Uterus (tissue), 4 donors: ENCODE data around the gene AZU1. TPM values are rescaled to one million over a fixed set of nuclear protein-coding genes. Genes with fewer than 3 reads are reported as not detected.

Experiments
- DNase-seq, 2 donors: peaks; one replicate each; pipeline ENCODE4 v3.0.0-alpha.2; 2019 to 2020
- H3K27ac ChIP-seq, 2 donors: fragments of 200-600 bp; sonication (generic); 1 replicate in 1 of 2; 2 replicates in 1 of 2; pipeline ENCODE4 v1.5.1; 2016 to 2018
- H3K27me3 ChIP-seq, 2 donors: fragments of 200-600 bp; sonication (generic); one replicate each; pipeline ENCODE4 v1.5.1; 2018 to 2019; ENCODE audit warnings: control low read depth in 1 of 2
- H3K36me3 ChIP-seq, 2 donors: fragments of 200-600 bp; sonication (generic); one replicate each; pipeline ENCODE4 v1.5.1; 2019; ENCODE audit warnings: control low read depth in 1 of 2
- H3K4me1 ChIP-seq, 2 donors: fragments of 200-600 bp; sonication (generic); one replicate each; pipeline ENCODE4 v1.5.1; 2018 to 2019; ENCODE audit warnings: control low read depth in 1 of 2
- H3K4me3 ChIP-seq, 2 donors: fragments of 200-600 bp; sonication (generic); 1 replicate in 1 of 2; 2 replicates in 1 of 2; pipeline ENCODE4 v1.5.1; 2018 to 2019; ENCODE audit warnings: mild to moderate bottlenecking in 1 of 2
- H3K9me3 ChIP-seq, 2 donors: fragments of 200-600 bp; sonication (generic); one replicate each; pipeline ENCODE4 v1.5.1; 2019; ENCODE audit warnings: control low read depth in 1 of 2
- POLR2A ChIP-seq, 2 donors: fragments of 450-650 bp; IDR thresholded peaks; one replicate each; pipeline ENCODE4 v1.6.1; 2016; ENCODE audit warnings: antibody characterized with exemption in 2 of 2, mild to moderate bottlenecking in 1 of 2, moderate library complexity in 1 of 2
- intact Hi-C: fragments of 100-400 bp; cut with DNase I; formaldehyde crosslinking; loops from one replicate; pipeline ENCODE4 v1.15.1; 2023; ENCODE audit warnings: low total_unique reads
- total RNA-seq, 4 donors: library from RNA; depleted of rRNA in 3 of 4; stranded (reverse); fragments of >200 nt in 3 of 4; gene quantifications; one replicate each; pipeline versions ENCODE4 v1.1.0 to v1.2.4, GENCODE V29; 2014 to 2023
- TF ChIP-seq, protein P1 (sequence below), 4 experiments: fragments of 200-600 bp in 2 of 4; fragments of 450-650 bp in 2 of 4; sonication (generic) in 2 of 4; IDR thresholded peaks; one replicate each; pipeline ENCODE4 v1.5.1; 2016 to 2019; ENCODE audit warnings: antibody characterized with exemption in 4 of 4, mild to moderate bottlenecking in 2 of 4, moderate library complexity in 1 of 4
- donor health status: DM: yes; HTN: yes; CAD: no.

Gene AZU1
- total RNA-seq, 4 donors from 2014 or later, result 0.85 to 2.6 TPM; not detected in 2

DNA sequence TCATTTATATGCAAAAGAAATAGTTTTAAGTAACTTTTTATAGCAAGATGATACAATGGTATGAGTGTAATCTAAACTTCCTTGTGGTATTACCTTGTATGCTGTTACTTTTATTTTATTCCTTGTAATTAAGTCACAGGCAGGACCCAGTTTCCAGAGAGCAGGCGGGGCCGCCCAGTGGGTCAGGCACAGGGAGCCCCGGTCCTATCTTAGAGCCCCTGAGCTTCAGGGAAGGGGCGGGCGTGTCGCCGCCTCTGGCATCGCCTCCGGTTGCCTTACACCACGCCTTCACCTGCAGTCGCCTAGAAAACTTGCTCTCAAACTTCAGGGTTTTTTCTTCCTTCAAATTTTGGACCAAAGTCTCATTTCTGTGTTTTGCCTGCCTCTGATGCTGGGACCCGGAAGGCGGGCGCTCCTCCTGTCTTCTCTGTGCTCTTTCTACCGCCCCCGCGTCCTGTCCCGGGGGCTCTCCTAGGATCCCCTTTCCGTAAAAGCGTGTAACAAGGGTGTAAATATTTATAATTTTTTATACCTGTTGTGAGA lies 16.1 kb upstream of the AZU1 start:
- Histone ChIP-seq H3K27me3 (no peaks in the 10 kb centered on the region), H3K27ac (no peak overlapping the region), H3K4me1 (no peaks in the 10 kb centered on the region), H3K36me3 (no peaks in the 10 kb centered on the region), H3K4me3 (no peak overlapping the region), H3K9me3 (no peaks in the 10 kb centered on the region)
- intact Hi-C loops, result no loop called here
- TF ChIP-seq, protein P1, sequence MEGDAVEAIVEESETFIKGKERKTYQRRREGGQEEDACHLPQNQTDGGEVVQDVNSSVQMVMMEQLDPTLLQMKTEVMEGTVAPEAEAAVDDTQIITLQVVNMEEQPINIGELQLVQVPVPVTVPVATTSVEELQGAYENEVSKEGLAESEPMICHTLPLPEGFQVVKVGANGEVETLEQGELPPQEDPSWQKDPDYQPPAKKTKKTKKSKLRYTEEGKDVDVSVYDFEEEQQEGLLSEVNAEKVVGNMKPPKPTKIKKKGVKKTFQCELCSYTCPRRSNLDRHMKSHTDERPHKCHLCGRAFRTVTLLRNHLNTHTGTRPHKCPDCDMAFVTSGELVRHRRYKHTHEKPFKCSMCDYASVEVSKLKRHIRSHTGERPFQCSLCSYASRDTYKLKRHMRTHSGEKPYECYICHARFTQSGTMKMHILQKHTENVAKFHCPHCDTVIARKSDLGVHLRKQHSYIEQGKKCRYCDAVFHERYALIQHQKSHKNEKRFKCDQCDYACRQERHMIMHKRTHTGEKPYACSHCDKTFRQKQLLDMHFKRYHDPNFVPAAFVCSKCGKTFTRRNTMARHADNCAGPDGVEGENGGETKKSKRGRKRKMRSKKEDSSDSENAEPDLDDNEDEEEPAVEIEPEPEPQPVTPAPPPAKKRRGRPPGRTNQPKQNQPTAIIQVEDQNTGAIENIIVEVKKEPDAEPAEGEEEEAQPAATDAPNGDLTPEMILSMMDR (IDR thresholded peaks at IDR 0.05), result no peak
- no peak for TF ChIP-seq POLR2A (IDR thresholded peaks at IDR 0.05)
- DNase-seq, result no peak

DNA sequence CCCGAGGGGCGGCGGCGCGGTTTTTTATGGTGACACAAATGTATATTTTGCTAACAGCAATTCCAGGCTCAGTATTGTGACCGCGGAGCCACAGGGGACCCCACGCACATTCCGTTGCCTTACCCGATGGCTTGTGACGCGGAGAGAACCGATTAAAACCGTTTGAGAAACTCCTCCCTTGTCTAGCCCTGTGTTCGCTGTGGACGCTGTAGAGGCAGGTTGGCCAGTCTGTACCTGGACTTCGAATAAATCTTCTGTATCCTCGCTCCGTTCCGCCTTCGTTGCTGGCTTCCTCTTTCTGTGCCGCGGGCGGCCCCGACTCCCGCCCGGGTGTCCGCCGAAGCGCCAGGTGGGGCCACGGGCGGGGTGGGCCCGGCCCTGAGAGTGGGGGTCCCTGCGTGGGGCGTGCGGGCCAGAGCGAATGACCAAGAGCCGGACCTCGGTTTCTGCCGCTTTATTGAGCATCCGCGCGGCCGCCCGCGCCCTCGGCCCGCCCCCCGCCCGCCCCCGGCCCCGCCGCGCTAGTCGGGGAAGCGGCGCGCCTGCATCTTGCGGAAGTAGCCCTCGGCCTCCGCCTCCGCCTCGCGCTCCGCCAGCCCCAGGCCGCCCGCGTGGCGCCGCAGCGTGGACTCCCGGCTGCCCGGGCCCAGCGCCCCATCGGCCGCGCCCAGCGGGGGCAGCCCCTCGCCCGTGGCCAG lies 15.4 kb upstream of the AZU1 start:
- no peak for TF ChIP-seq POLR2A (IDR thresholded peaks at IDR 0.05)
- TF ChIP-seq, protein P1 (IDR thresholded peaks at IDR 0.05), result no peak
- intact Hi-C loops, result no loop called here
- Histone ChIP-seq H3K9me3 (no peaks in the 10 kb centered on the region), H3K4me3 (no peak overlapping the region), H3K36me3 (no peaks in the 10 kb centered on the region), H3K27ac (no peak overlapping the region), H3K27me3 (no peaks in the 10 kb centered on the region), H3K4me1 (no peaks in the 10 kb centered on the region)
- DNase-seq, result no peak

DNA sequence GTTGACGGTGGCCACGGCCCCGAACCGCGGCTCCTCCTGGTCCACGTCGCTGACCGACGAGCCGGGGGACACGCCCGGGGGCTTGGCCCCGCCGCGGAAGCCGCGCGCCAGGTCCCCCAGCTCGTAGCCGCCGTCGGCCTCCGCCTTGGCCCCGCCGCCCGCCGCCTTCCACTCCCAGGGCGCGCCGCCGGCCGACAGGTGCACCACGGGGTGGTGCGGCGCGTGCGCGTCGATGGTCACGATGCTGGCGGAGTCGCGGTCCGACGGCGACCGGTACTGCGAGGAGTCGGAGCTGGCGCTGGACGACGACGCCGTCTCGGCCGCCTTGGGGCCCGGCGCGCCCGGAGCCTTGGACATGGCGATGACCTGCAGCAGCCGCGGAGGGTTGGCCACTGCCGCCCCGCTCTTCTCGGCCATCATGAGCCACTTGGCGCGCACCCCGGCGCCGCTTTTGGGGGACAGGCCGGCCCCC lies 14.9 kb upstream of the AZU1 start:
- Histone ChIP-seq H3K27ac (no peak overlapping the region), H3K4me3 (no peak overlapping the region), H3K9me3 (no peaks in the 10 kb centered on the region), H3K27me3 (no peaks in the 10 kb centered on the region), H3K36me3 (no peaks in the 10 kb centered on the region), H3K4me1 (no peaks in the 10 kb centered on the region)
- intact Hi-C loops, result no loop called here
- DNase-seq, result no peak
- no peak for TF ChIP-seq POLR2A (IDR thresholded peaks at IDR 0.05)
- TF ChIP-seq, protein P1 (IDR thresholded peaks at IDR 0.05), result no peak

DNA sequence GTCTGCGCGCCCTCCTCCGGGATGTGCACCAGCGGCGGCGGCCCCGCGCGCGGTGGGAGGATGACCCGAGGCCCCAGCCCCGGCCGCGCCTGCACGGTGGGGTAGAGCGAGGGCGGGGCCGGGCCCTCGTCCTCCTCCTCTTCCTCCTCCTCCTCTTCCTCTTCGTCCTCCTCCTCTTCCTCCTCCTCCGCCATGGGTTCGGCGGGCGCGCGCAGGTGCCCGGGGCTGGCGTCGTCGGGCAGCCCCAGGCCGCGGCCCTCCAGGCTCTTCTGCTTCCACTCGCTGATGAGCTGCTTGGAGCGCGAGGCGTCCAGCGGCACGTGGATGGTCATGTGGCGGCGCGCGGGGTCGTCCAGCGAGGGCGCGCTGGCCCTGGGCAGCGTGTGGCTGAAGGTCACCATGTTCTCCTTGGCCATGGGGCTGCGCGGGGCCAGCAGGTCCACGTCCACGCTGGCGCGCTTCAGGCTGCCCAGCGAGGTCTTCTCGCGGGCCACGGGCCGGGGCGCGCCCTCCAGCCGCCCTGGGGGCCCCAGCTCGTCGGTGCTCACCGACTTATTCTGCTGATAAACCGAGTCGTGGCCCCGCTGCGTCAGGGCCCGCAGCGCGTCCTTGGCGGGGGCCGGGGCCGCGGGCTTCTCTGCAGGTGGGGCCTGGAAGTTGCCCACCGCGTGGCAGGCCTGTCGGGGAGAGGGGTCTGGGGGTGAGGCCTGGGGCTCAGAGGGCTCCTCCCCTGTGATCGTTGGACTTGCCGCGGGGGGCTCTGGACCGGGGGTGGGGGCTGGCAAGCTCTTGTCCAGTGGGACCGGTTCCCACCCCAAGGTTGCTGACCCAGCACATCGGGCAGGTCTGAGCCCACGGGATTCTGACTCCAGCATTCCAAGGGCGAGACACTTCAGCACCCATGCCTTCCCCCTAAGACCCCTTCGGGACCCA lies 14.2 kb upstream of the AZU1 start:
- TF ChIP-seq, protein P1 (IDR thresholded peaks at IDR 0.05), result no peak
- TF ChIP-seq POLR2A (IDR thresholded peaks at IDR 0.05), result no peak
- DNase-seq, result no peak
- intact Hi-C loops, result no loop called here
- Histone ChIP-seq H3K4me3 (no peak overlapping the region), H3K4me1 (no peaks in the 10 kb centered on the region), H3K27ac (no peak overlapping the region), H3K9me3 (no peaks in the 10 kb centered on the region), H3K36me3 (no peaks in the 10 kb centered on the region), H3K27me3 (no peaks in the 10 kb centered on the region)
